NCI-H524 (cell line): Measurements from ENCODE around the gene KCNJ3.

Source experiments
- DNase-seq, 2 experiments: peaks; one replicate each; lab custom pipeline; 2025; lab: John Stamatoyannopoulos, UW

The KCNJ3 gene

DNA sequence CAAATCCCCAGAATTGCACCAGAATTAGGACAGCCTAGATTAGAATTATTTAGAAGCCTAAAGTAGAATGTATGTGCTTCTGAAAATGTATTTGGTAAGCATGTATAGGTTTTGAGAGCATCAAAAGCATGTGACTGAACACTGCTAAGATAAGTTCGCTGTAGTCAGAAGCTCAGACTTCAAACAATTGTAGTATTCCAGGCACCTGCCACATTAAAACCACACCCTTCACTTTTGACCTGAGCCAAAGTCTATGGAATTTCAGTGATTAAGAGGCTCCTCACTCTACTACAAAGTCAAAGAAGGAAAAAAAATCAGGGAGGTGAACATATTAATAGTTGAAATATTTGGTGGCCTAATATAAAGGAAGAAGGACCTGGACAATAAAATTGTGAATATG lies 8.2 kb downstream of the KCNJ3 start:
- peak; percentile 18 to 41 for DNase-seq

DNA sequence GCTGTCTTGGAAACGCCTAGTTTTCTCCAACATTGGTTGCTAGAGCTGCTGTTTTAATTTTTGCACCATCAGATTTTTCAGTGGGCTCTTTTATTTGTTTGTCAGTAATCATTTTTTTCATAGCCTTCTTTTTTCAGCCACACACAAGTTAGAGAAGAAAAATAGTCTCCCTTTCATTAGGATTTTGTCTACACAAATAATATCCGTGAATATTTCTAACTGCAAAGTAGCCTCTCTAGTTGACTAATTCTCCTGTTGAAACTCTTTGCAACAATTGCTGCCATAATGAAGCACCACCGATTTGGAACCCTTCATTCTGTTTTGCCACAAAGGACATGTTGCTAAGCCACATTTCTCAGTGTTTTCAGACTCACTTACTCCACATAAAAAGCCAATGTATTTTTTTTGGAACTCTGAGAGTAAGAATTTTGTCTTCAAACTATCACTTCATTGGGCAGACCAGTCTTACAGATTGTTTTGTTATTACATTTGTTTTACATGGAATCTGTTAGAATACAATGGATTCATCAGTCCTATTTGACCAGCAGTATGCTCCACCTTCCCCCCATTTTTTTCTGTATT lies 9.6 kb downstream of the KCNJ3 start:
- peak; percentile 22 to 40 for DNase-seq

DNA sequence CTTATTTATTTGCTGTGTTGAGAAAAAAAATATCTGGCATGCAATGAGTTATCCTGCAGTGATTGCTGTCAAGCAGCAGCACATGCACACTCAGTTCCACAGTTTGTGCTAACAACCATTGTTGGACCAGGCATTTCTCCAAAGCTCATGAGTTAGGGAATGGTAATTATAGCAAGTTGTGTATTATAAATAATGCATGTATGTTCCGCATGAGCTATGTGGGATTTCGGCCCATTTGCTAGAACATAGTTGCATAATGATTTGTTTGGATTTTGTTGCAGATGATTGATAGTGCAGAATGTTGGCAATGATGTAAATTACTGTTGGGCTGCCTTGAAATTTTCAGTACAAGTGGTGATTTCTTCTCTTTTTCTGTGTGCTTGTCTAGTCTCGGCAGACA lies 10.7 kb downstream of the KCNJ3 start:
- DNase-seq = peak in 1 of 2 experiments; percentile 67

DNA sequence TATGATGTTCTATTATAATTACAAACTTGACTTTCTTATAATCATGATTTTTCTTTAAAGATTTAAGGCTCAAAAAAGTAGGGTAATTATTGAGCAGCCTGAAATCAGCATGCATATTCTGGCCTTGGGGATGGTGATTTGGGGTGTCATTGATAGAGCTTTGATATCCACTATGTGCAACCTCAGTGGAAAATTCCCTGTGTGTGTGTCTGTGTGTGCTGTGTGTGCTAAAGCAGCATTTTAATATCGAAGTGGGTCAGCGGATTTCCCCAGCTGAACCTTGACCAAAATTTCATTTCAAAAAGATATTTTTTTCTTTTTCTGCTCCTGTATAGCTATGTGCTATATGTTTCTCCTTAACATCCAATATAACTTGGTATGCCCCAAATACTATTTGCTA lies 11.6 kb downstream of the KCNJ3 start:
- peak in 1 of 2 experiments; percentile 27 for DNase-seq

DNA sequence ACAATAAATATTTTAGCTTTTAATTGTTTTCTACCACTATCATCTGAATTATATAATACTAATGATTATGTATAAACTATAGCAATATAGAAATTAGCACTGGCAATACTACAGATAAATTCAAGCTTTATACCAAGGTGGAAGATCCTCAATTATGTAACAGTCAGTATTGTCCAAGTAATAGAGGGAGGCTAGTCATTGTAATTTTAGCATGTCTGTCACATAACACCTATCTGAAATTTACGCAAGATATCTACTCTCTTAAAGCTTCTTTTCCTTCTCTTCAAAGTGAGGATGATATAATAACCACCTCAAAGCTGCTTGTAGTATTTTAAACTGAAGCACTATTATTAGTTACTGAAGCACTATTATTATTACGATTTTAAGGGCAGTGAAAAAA lies 12.2 kb downstream of the KCNJ3 start:
- DNase-seq = peak in 1 of 2 experiments; percentile 31

DNA sequence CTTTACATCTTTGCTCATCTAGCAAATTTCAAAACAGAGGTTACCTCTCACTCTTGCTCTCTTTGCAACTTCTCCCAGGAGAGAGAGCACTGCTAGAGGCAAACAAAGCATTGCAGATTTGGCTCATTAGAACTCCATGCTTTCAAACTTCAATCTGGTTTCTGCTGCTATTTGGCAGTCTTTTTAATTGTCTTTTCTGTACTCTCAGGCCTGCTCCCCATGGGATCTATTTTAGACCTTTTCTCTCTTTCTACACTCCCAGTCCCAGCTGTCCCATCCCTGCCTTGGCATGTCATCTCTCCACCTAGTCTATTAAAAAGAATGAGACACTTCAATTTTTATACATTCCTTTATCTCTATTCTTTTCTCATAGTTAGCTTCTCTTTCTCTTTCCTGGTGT lies 15.2 kb downstream of the KCNJ3 start:
- DNase-seq = peak; percentile 30 to 39

DNA sequence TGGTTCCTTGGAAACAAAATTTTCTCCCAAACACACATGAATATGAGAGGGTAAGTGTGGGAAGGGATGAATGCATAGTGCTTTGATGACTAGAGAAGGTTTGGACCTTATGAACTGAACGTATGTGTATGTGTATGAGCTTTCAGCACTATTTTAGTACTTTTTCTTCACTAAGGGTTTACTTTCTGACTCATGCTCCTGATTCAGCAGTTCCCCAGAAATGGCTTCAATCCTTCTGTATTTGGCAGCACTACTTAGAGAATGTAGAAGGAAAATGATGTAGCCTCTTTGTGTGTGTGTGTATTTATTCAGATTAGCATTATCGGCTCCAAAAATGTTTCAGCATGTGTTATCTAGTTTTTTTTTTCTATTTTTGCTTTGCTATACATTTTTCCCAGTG lies 22.2 kb downstream of the KCNJ3 start:
- DNase-seq = no peak

DNA sequence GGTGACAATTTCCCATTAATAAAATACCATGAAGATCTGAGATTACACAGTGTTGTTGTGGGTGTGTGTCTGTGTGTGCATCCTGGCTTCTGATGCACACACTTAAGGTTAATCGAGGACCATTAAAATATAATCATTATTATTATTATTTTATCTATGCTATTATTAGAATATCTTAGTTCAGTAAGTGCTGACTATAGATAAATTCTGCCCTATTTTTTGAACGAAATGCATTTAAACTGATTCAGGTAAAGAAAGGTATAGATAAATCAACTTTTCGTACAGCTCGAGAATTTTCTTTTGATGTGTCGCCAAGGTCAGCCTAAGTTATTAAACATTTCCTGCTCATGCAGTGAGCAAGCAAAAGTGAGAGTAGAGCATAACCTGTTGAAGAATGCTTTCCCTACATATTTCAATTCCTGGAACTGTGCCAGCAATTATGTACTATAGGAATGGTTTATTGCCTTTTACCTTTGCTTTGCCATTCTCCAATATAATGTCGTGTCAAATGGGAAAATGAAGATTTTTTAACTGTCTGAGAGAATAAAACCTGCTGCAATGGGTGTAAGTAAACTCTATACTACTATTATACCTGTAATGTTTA lies 25.8 kb downstream of the KCNJ3 start:
- DNase-seq = no peak

DNA sequence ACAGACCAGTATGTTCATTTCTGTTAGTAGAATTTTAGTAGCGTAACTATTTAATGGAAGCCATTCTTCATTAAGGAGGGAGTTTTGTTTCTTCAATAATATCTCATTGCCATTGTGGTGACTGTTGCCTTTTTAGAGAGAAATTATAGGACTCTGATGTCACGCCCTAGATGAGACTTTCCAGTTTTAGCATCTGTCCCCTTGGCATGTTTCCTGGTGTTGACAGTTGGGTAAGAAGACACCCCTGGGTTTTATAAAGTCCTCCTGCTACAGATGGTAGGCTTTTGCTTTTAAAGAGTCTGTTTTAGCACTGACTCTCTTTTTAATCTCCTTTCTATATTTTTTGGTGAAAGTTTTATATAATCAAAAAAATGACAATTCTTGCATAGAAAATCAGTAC lies 41.9 kb downstream of the KCNJ3 start:
- peak; percentile 83 to 94 for DNase-seq

DNA sequence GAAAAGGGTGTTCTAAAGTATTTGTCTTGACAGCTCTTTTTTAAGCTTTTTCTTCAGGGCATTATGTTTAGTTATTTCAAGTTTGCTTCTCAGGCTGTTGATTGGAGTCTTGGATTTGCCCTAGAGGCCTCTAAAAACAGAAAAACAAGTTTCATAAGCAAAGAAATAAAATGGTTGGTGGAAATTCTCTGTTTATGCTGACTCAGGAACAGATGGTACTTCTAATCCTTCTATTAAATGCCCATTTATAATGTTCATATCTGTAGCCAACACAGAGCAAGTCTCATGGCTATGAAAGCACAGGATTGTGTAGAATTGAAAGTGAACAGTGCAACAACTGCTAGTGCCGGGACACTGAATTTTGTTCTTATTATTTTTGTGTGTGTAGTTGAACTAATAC lies 60.4 kb downstream of the KCNJ3 start:
- DNase-seq = peak; percentile 31 to 61

DNA sequence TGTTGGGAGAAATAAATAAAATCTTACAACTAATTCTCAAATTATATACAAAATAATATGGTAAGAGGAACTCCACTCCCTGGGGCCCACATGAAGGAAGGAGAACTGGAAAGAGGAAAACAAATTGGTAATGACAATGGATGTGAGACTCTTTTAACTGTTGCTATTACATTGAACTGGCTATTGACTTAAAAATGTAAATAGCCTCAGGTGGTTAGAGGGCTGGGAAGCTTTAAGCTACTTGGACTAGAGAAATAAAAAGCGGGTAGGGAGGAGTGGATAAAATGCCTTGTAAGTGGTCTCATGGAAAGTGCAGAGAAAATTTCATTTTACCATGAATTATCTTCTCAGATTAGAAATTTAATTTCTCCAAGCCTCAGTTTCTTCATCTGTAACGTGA lies 64.1 kb downstream of the KCNJ3 start:
- no peak for DNase-seq

DNA sequence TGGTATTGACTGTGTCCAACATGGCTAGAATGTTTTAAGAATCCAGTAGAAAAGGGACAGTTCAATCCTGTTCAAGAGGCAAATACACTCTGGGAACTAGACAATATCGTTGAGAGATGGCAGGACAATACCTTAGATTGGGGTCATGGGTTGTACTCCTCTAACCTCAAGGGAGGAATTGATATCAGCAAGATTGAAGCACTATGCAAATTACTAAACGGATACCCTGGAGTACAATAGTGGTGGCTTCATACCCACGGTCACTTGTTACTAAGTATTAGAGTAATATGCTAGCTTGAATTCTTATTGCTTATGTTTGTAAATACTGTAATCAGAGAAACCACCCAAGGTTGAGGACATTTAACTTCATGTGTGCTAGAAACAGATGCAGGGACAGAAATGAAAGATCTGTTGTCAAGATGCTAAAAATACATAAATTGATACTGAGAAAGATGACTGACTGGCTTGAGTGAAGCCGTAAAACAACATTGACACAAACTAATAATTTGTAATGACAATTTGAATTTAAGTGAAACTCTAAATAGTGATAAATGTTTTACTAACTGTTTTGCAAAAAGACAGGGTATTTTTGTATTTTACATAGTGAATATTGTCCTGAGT lies 73.3 kb downstream of the KCNJ3 start:
- DNase-seq = no peak

DNA sequence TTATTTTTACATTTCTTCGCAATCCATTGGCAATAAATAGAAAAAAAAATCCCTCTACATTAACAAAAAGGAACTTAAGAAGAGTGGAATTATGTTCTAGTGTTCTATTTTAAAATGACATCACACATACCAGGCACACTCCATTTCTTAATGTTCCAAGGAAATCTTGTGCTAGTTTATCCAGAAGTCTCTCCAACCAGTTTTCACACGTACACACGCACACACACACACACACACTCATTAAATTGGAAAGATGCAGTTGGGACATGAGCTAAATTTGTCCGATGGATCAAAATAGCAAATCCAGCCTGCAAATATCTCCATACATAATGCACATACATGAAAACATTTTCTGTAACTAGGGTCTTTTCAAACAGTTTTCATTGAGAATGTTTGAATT lies 78.3 kb downstream of the KCNJ3 start:
- no peak for DNase-seq

DNA sequence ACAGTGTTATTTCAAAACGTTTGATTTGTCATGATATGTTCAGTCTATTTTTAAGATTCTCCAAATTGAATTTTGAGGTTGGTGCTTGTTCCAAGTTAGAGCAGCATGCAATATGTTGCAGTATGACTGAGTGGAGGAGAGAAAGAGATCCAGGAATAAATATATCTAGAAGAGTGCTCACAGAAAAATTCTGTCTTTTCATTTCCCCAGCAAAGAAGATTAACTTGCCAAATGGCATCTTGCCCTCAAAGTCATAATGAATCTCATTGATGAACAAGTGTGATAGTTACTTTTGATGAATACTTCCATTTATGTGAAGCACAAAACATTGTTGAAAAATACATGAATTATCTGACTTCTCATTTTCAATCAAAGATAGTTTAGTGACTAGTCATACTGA lies 95.9 kb downstream of the KCNJ3 start:
- DNase-seq = no peak

DNA sequence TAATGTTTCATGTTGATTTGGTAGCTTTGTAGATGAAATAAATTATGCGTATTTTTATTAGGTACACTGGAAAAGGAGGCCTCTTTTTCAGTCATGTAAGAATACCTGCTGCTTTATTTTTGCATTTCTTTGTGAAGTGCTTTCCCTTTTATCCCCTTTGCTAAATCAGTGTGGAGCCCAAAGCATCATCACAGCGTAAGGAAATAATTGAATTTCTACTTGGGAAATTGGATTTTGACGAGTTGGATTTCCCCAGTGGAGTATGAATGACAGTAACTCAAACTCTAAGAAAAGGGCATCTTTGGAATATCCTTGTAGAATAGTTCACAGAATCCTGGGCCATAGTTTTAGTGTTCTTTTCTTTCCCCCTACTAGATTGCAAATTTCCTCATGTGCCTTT lies 97.2 kb downstream of the KCNJ3 start:
- DNase-seq = no peak

DNA sequence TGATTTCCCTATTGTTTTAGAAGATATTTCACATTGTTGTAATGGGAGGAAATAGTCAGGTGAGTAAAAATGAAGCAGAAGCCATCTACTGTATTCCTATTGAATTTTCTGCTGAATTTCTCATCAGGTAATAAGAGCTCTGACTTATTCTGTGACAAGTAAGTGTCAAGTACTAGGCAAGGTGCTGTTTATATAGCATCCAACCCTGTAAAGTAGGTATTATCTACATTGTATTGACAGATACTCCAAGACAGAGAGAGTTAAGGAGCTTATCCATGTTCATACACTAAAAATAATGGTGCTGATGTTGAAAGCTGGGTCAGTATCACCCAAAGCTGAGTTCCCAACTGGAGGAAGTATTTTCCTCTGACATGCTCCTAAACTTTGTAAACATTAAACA lies 106.0 kb downstream of the KCNJ3 start:
- no peak for DNase-seq

DNA sequence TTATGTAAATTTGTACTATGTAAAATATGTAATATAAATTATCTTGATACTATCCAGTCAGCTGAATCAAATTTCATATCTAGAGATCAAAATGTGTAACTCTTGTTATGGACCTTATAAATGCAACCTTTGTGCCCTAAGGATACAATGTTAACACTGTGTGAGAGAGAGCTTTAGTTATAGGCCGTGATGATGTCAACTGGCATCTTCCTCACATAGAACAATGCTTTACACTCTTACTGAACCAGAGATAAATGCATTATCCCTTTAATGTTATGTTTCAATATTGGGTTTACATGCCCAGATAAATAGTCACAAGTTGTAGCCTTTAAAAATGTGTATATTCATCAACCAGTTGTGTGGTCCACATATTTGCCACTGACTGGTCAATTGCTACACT lies 115.1 kb downstream of the KCNJ3 start:
- DNase-seq = no peak

DNA sequence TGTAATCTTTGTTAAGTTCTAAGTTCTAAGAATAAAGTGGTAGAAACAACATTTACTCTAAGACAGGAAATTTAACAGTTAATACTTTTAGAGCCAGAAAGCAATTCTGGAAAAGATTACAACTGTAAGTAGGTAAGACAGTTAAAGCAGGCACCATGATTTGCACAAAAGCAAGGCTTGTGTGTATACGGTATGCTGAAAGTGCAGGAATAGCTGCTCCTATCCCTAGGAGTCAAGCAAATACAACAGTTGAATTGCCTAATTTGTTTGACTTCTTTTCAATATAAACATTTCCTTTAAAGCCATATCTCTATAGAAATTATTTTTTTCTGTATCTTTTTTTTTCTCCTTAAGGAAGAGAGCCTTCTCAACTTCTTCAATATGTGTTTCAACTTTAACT lies 116.4 kb downstream of the KCNJ3 start:
- no peak for DNase-seq

DNA sequence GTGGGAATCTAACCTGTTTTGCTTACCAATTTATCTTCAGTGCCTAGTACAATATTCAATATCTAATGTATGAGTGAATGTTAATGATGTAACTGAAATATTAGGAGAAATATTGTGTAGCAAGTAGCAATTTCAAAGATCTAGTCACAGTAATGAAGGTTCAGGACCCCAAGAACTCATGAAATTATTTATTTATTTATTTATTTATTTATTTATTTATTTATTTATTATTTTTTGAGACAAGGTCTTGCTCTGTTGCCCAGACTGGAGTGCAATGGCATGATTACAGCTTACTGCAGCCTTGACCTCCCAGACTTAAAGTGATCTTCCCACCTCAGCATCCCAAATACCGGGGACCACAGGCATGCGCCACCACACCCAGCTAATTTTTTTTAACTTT lies 126.9 kb downstream of the KCNJ3 start:
- no peak for DNase-seq

DNA sequence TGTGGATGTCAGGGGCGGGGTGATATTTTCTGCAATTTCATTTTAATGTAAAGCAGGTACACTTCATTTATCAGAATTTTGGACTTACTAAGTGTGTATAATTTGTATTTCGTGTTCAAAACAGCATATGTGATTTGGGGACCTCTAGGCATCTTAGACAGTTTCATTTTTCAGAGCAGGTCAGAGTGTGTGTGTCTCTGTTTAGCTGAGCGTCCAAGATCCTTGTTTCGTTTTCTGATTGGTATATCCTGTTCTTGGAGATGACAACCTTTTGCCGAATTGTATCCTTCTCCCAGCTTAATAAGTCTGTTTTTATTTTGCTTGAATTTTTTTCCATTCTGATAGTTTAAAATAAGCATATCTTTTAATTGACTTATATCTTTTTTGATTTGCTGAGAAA lies 128.3 kb downstream of the KCNJ3 start:
- DNase-seq = no peak

DNA sequence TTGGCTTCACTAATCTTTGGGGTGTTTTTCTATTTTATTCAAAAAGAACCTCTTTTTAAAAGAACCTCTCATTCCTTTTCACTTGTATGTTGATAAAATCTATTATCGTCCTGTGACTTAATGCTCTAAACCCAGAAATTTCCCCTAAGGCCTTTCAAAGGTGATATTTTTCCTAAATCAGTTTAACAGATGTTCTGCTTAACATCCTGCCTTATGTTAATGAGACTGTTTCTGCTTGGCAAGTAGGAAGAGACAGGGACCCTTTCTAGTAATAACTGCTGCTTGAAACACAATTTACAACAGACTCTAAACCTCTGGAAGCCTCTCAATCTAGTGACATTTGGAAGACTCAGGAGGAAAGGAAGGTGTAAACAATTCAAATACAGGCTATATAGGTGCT lies 128.8 kb downstream of the KCNJ3 start:
- DNase-seq = peak; percentile 31 to 58

DNA sequence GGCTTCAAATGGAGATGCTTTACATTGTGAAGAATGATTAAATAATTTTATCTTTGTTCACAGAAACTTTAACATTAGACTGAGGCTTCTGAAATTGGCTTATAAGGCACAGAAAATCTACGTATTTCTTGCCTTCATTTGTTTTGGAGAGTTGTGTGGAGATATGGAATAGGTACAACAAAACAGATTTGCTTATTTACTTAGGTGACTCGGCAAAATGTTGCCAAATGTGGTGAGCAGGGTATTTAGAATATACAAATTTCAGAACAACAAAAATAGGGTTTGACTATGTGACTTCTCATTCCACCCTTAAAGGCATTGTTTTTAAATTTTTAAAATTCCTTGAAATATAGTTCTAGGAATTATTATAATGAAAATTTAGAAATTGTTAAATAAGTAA lies 134.2 kb downstream of the KCNJ3 start:
- DNase-seq = no peak

DNA sequence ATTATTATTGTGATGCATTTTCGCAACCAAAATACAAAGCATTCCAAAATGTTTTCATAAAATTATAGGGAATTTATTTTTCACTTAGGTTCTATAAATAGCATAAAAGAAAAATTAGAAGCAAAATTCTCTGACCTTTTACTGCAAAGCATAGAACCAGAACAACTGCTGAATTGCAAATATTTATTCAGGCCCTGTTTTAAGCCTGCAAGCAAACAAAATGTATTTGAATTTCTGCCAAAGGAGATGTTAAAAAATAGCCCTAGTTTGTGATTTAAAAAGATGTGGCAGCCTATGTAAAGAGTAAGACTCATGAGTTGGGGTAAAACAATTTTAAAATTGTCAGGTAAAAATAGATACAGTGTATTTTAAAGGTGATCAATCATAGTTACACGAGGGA lies 138.1 kb downstream of the KCNJ3 start:
- no peak for DNase-seq

DNA sequence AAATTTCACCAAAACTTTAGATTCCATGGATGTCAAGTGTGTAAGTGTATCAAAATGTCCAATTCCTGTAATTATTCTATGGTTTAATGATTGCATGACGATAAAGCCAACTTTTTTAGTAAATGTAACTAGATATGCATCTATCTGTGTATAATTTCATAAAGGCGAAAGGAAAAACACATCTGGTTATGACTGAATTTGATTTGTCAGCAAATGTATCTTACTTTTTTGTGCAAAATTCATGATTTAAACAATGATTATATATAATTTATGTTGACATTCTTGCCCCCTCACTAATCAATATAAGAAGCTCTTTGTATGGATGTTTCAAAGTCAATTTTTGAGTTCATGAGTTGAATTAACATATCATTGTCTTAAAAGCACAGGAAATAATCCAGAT lies 138.5 kb downstream of the KCNJ3 start:
- DNase-seq = no peak
